SK-N-SH treated with all-trans-retinoic acid at 6 μM for 48 hours (cell line): ENCODE measurements around the gene AOC3.

Source experiments
- ISL1 ChIP-seq: fragments of 250-450 bp; sonication (Bioruptor Pico); IDR thresholded peaks from 2 replicates; pipeline ENCODE4 v2.1.2; 2022; ENCODE audit warnings: mild to moderate bottlenecking, moderate library complexity
- TCF4 ChIP-seq: fragments of 250-450 bp; sonication (Bioruptor Pico); IDR thresholded peaks from 2 replicates; pipeline ENCODE4 v1.8.0; 2021; ENCODE audit warnings: mild to moderate bottlenecking, moderate library complexity, borderline replicate concordance

DNA sequence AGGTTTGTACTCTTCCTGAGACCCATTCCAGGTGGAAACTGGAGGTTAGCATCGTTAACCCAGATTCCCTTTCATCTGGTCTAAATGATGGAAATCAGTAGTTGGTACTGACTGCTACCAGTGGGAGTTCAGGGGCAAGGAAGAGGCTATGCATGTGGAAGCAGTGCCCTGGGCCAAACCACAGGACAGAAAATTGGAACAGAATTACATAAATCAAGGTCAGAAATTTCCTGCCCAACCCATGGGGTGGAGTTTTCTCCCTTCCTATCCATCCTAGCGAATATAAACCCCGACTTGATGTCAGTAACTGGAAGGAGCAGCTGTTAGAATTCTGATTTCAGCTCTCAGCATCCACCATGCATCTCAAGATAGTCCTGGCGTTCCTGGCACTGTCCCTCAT lies 6.7 kb upstream of the AOC3 start, which contains the start of gene AOC2:
- TF ChIP-seq ISL1 (CRISPR knock-in tag) (no peak), TCF4 (no peak)
